Stomach (tissue), 9 donors: ENCODE measurements around the gene SHE. TPM values are rescaled to one million over a fixed set of nuclear protein-coding genes. Genes with fewer than 3 reads are reported as not detected.

Experiments used
- DNase-seq, 2 donors: peaks; one replicate each; pipeline versions ENCODE4 v3.0.0 to v3.0.0-alpha.2; 2013 to 2019
- H3K27ac ChIP-seq, 5 donors: fragments of 200-600 bp in 4 of 5; sonication (generic) in 4 of 5; one replicate each; pipeline ENCODE4 v1.5.1; 2013 to 2019; ENCODE audit warnings: mild to moderate bottlenecking in 1 of 5, moderate library complexity in 1 of 5
- H3K27me3 ChIP-seq, 3 donors: fragments of 200-600 bp; sonication (generic); one replicate each; pipeline ENCODE4 v1.5.1; 2017 to 2019; ENCODE audit warnings: mixed run types in 1 of 3
- H3K36me3 ChIP-seq, 4 donors: fragments of 200-600 bp; sonication (generic); 1 replicate in 3 of 4; 2 replicates in 1 of 4; pipeline ENCODE4 v1.5.1; 2016 to 2019
- H3K4me1 ChIP-seq, 4 donors: fragments of 200-600 bp; sonication (generic); one replicate each; pipeline ENCODE4 v1.5.1; 2016 to 2019
- H3K4me3 ChIP-seq, 4 donors: fragments of 200-600 bp; sonication (generic) in 3 of 4; one replicate each; pipeline ENCODE4 v1.5.1; 2016 to 2019; ENCODE audit warnings: mild to moderate bottlenecking in 1 of 4
- H3K9me3 ChIP-seq, 4 donors: fragments of 200-600 bp; sonication (generic); one replicate each; pipeline ENCODE4 v1.5.1; 2016 to 2019
- EP300 ChIP-seq: sonication (generic); formaldehyde crosslinking; IDR thresholded peaks from one replicate; pipeline ENCODE4 v1.6.1; 2017; ENCODE audit warnings: antibody characterized with exemption
- POLR2A ChIP-seq, 4 donors: fragments of 450-650 bp; IDR thresholded peaks; one replicate each; pipeline ENCODE4 v1.6.1; 2016; ENCODE audit warnings: antibody characterized with exemption in 4 of 4, control low read depth in 2 of 4, mild to moderate bottlenecking in 1 of 4, moderate library complexity in 1 of 4
- POLR2AphosphoS5 ChIP-seq, 3 donors: sonication (generic); formaldehyde crosslinking; IDR thresholded peaks; one replicate each; pipeline ENCODE4 v1.6.1; 2016; ENCODE audit warnings: antibody characterized with exemption in 3 of 3
- WGBS, 5 donors: extraction: QIAGEN DNeasy Blood & Tissue Kit in 3 of 5; methylation state at CpG; one replicate each; pipeline versions ENCODE4 v1.1.5 to v1.1.7; 2013 to 2018; 5-methylcytosine and 5-hydroxymethylcytosine counted together
- intact Hi-C: fragments of 100-400 bp; cut with DNase I; formaldehyde crosslinking; loops from one replicate; pipeline ENCODE4 v1.15.1; 2023; ENCODE audit warnings: low total_unique reads
- polyA plus RNA-seq, 3 donors: library from polyadenylated mRNA; stranded (reverse); fragments of 200-250 nt; gene quantifications; one replicate each; pipeline ENCODE4 v1.2.3, GENCODE V29; 2013
- total RNA-seq, 5 donors: library from RNA; depleted of rRNA; stranded (reverse); fragments of >200 nt; gene quantifications; one replicate each; pipeline versions ENCODE4 v1.1.0 to v1.2.3, GENCODE V29; 2014 to 2016
- TF ChIP-seq, protein P1 (sequence below), 7 experiments: fragments of 450-650 bp in 4 of 7; fragments of 200-600 bp in 3 of 7; sonication (generic) in 3 of 7; IDR thresholded peaks; one replicate each; pipeline ENCODE4 v1.5.1; 2016 to 2019; ENCODE audit warnings: antibody characterized with exemption in 7 of 7, control low read depth in 2 of 7, mild to moderate bottlenecking in 1 of 7
- donor health status: healthy with polysubstance abuse.
- donor health status: Bipolar disorder and iron deficiency.
- donor health status: healthy.

The SHE gene
- total and polyA plus RNA-seq, 8 donors: 0.87 to 13.8 (median 4.5) TPM

DNA sequence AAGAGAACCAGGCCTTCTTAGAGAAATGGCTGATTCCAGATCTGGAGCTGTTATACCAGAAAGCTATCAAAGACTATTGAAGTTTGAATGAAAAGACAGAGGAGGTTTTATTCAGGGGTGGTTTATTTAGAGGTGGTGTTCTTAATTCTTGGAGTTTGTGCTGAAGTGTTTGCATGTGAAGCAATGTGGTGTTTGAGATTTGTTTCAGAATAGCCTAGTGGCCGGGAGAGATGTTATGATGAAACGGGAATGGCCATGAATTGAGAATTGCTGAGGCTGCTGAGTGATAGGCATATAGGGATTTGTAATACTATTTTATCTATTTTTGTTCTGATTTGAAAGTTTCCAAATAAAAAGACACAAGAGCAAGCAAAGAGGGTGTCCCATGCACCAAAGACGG is 10.5 kb upstream of the SHE start:
- Histone ChIP-seq H3K27ac (no peak overlapping the region), H3K9me3 (no peaks in the 10 kb centered on the region), H3K36me3 (no peaks in the 10 kb centered on the region), H3K27me3 (peaks cover 0 to 13% (median 0%) of the 10 kb centered on the region in 3 donors), H3K4me3 (no peak overlapping the region), H3K4me1 (no peaks in the 10 kb centered on the region)
- intact Hi-C loops: no loop called here
- TF ChIP-seq POLR2AphosphoS5 (IDR thresholded peaks at IDR 0.05) (no peak), POLR2A (IDR thresholded peaks at IDR 0.05) (no peak)
- TF ChIP-seq, protein P1, sequence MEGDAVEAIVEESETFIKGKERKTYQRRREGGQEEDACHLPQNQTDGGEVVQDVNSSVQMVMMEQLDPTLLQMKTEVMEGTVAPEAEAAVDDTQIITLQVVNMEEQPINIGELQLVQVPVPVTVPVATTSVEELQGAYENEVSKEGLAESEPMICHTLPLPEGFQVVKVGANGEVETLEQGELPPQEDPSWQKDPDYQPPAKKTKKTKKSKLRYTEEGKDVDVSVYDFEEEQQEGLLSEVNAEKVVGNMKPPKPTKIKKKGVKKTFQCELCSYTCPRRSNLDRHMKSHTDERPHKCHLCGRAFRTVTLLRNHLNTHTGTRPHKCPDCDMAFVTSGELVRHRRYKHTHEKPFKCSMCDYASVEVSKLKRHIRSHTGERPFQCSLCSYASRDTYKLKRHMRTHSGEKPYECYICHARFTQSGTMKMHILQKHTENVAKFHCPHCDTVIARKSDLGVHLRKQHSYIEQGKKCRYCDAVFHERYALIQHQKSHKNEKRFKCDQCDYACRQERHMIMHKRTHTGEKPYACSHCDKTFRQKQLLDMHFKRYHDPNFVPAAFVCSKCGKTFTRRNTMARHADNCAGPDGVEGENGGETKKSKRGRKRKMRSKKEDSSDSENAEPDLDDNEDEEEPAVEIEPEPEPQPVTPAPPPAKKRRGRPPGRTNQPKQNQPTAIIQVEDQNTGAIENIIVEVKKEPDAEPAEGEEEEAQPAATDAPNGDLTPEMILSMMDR (IDR thresholded peaks at IDR 0.05): no peak
- WGBS, 5 donors: 84 to 93% (median 90%) methylated on average over 3 of the region's 3 CpGs
- DNase-seq: no peak

GRCh38 chr1:154503898-154504297 is 1.7 kb upstream of the SHE start:
- intact Hi-C loops: no loop called here
- TF ChIP-seq EP300 (no peak), POLR2A (IDR thresholded peaks at IDR 0.05) (no peak)
- peaks cover 18 to 75% (median 39%) of the 10 kb centered on the region in 3 donors for H3K27me3 ChIP-seq
- WGBS, 5 donors: 76 to 85% (median 80%) methylated on average over 5 of the region's 5 CpGs
- H3K36me3 ChIP-seq: no peaks in the 10 kb centered on the region
- H3K4me1 ChIP-seq: peaks cover 15 to 21% (median 17%) of the 10 kb centered on the region in 4 donors
- no peak for DNase-seq
- H3K9me3 ChIP-seq: peaks cover 0 to 17% (median 10%) of the 10 kb centered on the region in 4 donors
- no peak overlapping the region for H3K4me3 ChIP-seq
- no peak overlapping the region for H3K27ac ChIP-seq

- 23 to 34% (median 25%) methylated on average over 21 to 43 of the region's 43 CpGs for WGBS, 5 donors
- no peak for DNase-seq
- Histone ChIP-seq H3K4me3 (peak overlapping the region; percentile 43 to 60 (median 46)), H3K36me3 (no peaks in the 10 kb centered on the region), H3K4me1 (peaks cover 15 to 21% (median 17%) of the 10 kb centered on the region in 4 donors), H3K9me3 (peaks cover 0 to 17% (median 10%) of the 10 kb centered on the region in 4 donors), H3K27me3 (peaks cover 18 to 84% (median 39%) of the 10 kb centered on the region in 3 donors), H3K27ac (peak overlapping the region in 3 of 5 donors; percentile 66 to 69 (median 69))
- TF ChIP-seq POLR2A (IDR thresholded peaks at IDR 0.05): no peak
- TF ChIP-seq POLR2AphosphoS5 (IDR thresholded peaks at IDR 0.05): no peak
- TF ChIP-seq, protein P1 (IDR thresholded peaks at IDR 0.05): no peak
- no peak for TF ChIP-seq EP300
- intact Hi-C loops: no loop called here
Observed at GRCh38 chr1:154502744-154503115, 518 bp upstream of the SHE start.

GRCh38 chr1:154501423-154502065 is 668 bp downstream of the SHE start:
- 3 to 9% (median 5%) methylated on average over 9 to 54 of the region's 54 CpGs for WGBS, 5 donors
- Histone ChIP-seq H3K36me3 (no peaks in the 10 kb centered on the region), H3K9me3 (peaks cover 0 to 17% (median 10%) of the 10 kb centered on the region in 4 donors), H3K4me3 (peak overlapping the region; percentile 43 to 60 (median 46)), H3K27me3 (peaks cover 18 to 75% (median 39%) of the 10 kb centered on the region in 3 donors), H3K27ac (peak overlapping the region; percentile 5 to 69 (median 66)), H3K4me1 (peaks cover 15 to 29% (median 20%) of the 10 kb centered on the region in 4 donors)
- TF ChIP-seq POLR2AphosphoS5 (IDR thresholded peaks at IDR 0.05) (no peak), EP300 (no peak), POLR2A (IDR thresholded peaks at IDR 0.05) (no peak)
- TF ChIP-seq, protein P1 (IDR thresholded peaks at IDR 0.05): no peak
- DNase-seq: peak; percentile 40 to 50
- intact Hi-C loops: no loop called here

DNA sequence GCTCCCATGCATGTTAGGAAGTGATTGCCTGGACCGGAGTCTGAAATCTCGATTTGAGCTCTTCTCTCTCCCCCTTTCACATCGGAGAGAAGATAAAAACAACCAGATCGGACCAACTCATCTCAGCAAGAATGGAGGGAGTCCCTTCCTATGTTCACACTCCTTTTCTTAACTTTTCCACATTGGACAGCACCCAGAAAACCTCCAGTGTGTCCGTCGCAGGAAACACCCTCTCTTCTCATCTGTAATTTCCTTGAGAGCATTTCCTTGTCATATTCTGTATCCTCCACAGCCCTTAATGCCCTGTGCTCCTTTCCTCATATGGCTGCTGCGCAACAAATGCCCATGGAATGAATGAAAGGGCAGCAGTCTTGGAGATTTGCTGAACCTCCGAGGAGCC is 1.7 kb downstream of the SHE start:
- intact Hi-C loops: no loop called here
- DNase-seq: no peak
- Histone ChIP-seq H3K27me3 (peaks cover 18 to 75% (median 39%) of the 10 kb centered on the region in 3 donors), H3K36me3 (no peaks in the 10 kb centered on the region), H3K9me3 (peaks cover 0 to 10% (median 7%) of the 10 kb centered on the region in 4 donors), H3K27ac (peak overlapping the region in 3 of 5 donors; percentile 57 to 69 (median 66)), H3K4me3 (peak overlapping the region; percentile 43 to 60 (median 46)), H3K4me1 (peaks cover 15 to 32% (median 20%) of the 10 kb centered on the region in 4 donors)
- 67 to 79% (median 73%) methylated on average over 8 of the region's 8 CpGs for WGBS, 5 donors
- TF ChIP-seq POLR2A (IDR thresholded peaks at IDR 0.05) (no peak), POLR2AphosphoS5 (IDR thresholded peaks at IDR 0.05) (no peak), EP300 (no peak)
